ENCODE results near the gene TRIM24.

DNA sequence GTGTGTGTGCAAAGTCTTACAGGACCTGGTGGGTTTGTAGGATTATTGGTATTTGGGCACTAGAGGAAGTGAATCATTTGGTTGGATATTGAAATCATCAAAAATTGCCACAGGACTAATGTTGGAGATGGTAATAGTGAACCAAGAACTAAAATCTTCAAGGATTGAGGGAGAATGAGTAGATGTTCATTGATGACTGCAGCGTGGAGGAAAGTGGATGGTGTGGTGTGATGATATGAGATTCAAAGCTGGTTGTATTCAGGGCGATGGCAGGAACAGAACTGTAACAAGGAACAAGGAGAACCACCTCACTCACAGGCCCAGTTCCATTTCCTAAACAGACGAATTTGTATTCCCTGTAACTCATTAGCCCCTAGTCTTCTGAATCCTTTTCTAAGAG lies 90.3 kb downstream of the TRIM24 start:
- TF ChIP-seq, protein P1, sequence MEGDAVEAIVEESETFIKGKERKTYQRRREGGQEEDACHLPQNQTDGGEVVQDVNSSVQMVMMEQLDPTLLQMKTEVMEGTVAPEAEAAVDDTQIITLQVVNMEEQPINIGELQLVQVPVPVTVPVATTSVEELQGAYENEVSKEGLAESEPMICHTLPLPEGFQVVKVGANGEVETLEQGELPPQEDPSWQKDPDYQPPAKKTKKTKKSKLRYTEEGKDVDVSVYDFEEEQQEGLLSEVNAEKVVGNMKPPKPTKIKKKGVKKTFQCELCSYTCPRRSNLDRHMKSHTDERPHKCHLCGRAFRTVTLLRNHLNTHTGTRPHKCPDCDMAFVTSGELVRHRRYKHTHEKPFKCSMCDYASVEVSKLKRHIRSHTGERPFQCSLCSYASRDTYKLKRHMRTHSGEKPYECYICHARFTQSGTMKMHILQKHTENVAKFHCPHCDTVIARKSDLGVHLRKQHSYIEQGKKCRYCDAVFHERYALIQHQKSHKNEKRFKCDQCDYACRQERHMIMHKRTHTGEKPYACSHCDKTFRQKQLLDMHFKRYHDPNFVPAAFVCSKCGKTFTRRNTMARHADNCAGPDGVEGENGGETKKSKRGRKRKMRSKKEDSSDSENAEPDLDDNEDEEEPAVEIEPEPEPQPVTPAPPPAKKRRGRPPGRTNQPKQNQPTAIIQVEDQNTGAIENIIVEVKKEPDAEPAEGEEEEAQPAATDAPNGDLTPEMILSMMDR (IDR thresholded peaks at IDR 0.05 in 2 of 3, conservative IDR thresholded peaks at IDR 0.05 in 1 of 3; ENCODE audit: control insufficient read depth in 2 of 3, extremely low read depth in 1 of 3, insufficient read depth in 1 of 3, low read depth in 3 of 3, low read length in 3 of 3): no peak
- no peak for TF ChIP-seq KAT2A (conservative IDR thresholded peaks at IDR 0.05; ENCODE audit: control insufficient read depth, low read depth, low read length)
- TF ChIP-seq EZH2 (IDR thresholded peaks at IDR 0.05; ENCODE audit: borderline replicate concordance, control insufficient read depth, low read depth, low read length): no peak
- TF ChIP-seq POLR2AphosphoS5 (IDR thresholded peaks at IDR 0.05; ENCODE audit: low read length): no peak
- TF ChIP-seq, protein P2, sequence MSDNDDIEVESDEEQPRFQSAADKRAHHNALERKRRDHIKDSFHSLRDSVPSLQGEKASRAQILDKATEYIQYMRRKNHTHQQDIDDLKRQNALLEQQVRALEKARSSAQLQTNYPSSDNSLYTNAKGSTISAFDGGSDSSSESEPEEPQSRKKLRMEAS (IDR thresholded peaks at IDR 0.05; ENCODE audit: low read depth, low read length): no peak
- no peak for TF ChIP-seq POLR2A (IDR thresholded peaks at IDR 0.05; ENCODE audit: low read depth, low read length)
- TF ChIP-seq, protein P3, sequence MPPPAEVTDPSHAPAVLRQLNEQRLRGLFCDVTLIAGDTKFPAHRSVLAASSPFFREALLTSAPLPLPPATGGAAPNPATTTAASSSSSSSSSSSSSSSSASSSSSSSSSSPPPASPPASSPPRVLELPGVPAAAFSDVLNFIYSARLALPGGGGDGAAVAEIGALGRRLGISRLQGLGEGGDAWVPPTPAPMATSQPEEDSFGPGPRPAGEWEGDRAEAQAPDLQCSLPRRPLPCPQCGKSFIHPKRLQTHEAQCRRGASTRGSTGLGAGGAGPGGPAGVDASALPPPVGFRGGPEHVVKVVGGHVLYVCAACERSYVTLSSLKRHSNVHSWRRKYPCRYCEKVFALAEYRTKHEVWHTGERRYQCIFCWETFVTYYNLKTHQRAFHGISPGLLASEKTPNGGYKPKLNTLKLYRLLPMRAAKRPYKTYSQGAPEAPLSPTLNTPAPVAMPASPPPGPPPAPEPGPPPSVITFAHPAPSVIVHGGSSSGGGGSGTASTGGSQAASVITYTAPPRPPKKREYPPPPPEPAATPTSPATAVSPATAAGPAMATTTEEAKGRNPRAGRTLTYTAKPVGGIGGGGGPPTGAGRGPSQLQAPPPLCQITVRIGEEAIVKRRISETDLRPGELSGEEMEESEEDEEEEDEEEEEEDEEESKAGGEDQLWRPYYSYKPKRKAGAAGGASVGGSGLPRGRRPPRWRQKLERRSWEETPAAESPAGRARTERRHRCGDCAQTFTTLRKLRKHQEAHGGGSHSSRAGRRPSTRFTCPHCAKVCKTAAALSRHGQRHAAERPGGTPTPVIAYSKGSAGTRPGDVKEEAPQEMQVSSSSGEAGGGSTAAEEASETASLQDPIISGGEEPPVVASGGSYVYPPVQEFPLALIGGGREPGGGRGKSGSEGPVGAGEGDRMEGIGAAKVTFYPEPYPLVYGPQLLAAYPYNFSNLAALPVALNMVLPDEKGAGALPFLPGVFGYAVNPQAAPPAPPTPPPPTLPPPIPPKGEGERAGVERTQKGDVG (CRISPR knock-in tag; IDR thresholded peaks at IDR 0.05): no peak
- TF ChIP-seq, protein P4, sequence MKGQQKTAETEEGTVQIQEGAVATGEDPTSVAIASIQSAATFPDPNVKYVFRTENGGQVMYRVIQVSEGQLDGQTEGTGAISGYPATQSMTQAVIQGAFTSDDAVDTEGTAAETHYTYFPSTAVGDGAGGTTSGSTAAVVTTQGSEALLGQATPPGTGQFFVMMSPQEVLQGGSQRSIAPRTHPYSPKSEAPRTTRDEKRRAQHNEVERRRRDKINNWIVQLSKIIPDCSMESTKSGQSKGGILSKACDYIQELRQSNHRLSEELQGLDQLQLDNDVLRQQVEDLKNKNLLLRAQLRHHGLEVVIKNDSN (IDR thresholded peaks at IDR 0.05; ENCODE audit: borderline replicate concordance, extremely low read length, insufficient read depth, low read depth, low read length): no peak

Data from GM12878 (cell line).